ENCODE results near the gene CREB1.
"Not testable (repeated sequence)": the region's sequence is repeated elsewhere in the genome, so short reads cannot be mapped to it uniquely, and the experiment has no call there.

Gene CREB1

DNA sequence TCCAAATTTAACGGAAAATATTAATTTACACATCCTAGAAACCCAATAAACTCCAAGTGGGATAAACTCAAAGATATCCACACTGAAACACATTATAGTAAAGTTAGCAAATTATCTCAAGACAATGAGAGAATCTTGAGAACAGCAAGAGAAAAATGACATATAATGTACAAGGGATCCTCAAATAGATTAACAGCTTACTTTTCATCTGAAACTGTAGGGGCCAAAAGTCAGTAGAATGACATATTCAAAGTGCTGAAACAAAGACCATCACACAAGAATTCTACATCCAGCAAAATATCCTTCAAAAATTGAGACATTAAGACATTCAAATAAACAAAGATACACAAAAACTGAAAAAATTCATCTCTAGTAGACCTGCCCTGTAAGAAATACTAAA is 114.1 kb downstream of the CREB1 start:
- H3K27me3 ChIP-seq (ENCODE audit: insufficient read depth, low read length), result no peaks in the 10 kb centered on the region
- H3K36me3 ChIP-seq (ENCODE audit: insufficient read depth, low read depth, low read length), result no peaks in the 10 kb centered on the region
- no peaks in the 10 kb centered on the region for H3K4me1 ChIP-seq (ENCODE audit: insufficient read depth, low read length)
- H3K27ac ChIP-seq (ENCODE audit: low read length), result no peak overlapping the region
- no peak overlapping the region for H3K9ac ChIP-seq (ENCODE audit: low read depth, low read length)
- H3K9me3 ChIP-seq (ENCODE audit: insufficient read depth, low read depth, low read length), result no peaks in the 10 kb centered on the region
- no peak overlapping the region for H3K4me3 ChIP-seq (ENCODE audit: low read length)

DNA sequence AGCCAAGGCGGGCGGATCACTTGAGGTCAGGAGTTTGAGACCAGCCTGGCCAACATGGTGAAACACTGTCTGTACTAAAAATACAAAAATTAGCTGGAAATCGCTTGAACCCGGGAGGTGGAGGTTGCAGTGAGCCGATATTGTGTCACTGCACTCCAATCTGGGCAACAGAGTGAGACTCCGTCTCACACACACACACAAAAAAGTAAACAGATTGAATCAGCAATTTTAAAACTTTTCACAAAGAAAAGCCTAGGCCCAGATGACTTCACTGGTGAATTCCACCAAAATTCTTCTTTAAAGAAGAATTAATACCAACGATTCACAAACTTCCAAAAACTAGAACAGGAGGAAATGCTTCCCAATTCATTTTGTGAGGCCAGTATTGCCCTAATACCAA is 116.8 kb downstream of the CREB1 start:
- H3K9ac ChIP-seq (ENCODE audit: low read depth, low read length); H3K9me3 ChIP-seq (ENCODE audit: insufficient read depth, low read depth, low read length); H3K36me3 ChIP-seq (ENCODE audit: insufficient read depth, low read depth, low read length); H3K27me3 ChIP-seq (ENCODE audit: insufficient read depth, low read length); H3K4me1 ChIP-seq (ENCODE audit: insufficient read depth, low read length); H3K4me3 ChIP-seq (ENCODE audit: low read length); H3K27ac ChIP-seq (ENCODE audit: low read length): not testable (repeated sequence)
